Kidney epithelial cell (primary cell): Measurements from ENCODE around the gene ERVV-1. TPM values are rescaled to one million over a fixed set of nuclear protein-coding genes. Genes with fewer than 3 reads are reported as not detected.

Source experiments
- DNase-seq: peaks from one replicate; pipeline ENCODE4 v3.0.0-alpha.2; 2010; ENCODE audit warnings: low read depth
- H3K27me3 ChIP-seq: 2 replicates; pipeline ENCODE4 v1.6.0; 2011; ENCODE audit warnings: low read length; ENCODE audit not compliant: control insufficient read depth, insufficient read depth
- H3K36me3 ChIP-seq: 2 replicates; pipeline ENCODE4 v1.5.1; 2011; ENCODE audit warnings: low read length; ENCODE audit not compliant: control insufficient read depth, insufficient read depth
- H3K4me3 ChIP-seq: 2 replicates; pipeline ENCODE4 v1.5.1; 2011; ENCODE audit warnings: low read depth, mild to moderate bottlenecking, control low read depth, low read length
- total RNA-seq: library from RNA; depleted of rRNA; stranded (reverse); fragments of >200 nt; gene quantifications from 2 replicates; pipeline ENCODE4 v1.2.3, GENCODE V29; 2015
- TF ChIP-seq, protein P1 (sequence below): IDR thresholded peaks from 2 replicates; pipeline ENCODE4 v1.5.1; 2011; ENCODE audit warnings: mild to moderate bottlenecking, moderate library complexity, low read length, control low read depth, inconsistent platforms; ENCODE audit not compliant: insufficient read depth, poor library complexity, severe bottlenecking

ERVV-1 gene
- total RNA-seq, 1 donor from 2014 or later, result not detected

DNA sequence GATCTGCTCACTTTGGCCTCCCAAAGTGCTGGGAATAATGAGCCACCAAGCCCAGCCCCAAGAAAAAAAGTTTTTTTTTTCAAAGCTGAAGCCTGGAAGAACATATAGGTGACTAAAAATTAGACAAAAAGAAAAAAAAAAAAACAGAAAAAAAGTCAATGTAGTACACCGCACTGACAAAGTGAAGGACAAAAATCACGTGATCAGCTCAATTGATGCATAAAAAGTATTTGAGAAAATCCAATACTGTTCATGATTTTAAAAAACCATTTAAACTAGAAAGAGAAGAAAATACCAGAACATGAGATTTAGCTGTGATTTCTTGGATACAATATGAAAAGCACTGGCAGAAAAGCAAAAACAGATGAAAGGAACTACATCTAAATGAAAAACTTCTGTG is 20.3 kb downstream of the ERVV-1 start:
- DNase-seq, result no peak
- H3K36me3 ChIP-seq, result no peaks in the 10 kb centered on the region
- no peaks in the 10 kb centered on the region for H3K27me3 ChIP-seq
- TF ChIP-seq, protein P1, sequence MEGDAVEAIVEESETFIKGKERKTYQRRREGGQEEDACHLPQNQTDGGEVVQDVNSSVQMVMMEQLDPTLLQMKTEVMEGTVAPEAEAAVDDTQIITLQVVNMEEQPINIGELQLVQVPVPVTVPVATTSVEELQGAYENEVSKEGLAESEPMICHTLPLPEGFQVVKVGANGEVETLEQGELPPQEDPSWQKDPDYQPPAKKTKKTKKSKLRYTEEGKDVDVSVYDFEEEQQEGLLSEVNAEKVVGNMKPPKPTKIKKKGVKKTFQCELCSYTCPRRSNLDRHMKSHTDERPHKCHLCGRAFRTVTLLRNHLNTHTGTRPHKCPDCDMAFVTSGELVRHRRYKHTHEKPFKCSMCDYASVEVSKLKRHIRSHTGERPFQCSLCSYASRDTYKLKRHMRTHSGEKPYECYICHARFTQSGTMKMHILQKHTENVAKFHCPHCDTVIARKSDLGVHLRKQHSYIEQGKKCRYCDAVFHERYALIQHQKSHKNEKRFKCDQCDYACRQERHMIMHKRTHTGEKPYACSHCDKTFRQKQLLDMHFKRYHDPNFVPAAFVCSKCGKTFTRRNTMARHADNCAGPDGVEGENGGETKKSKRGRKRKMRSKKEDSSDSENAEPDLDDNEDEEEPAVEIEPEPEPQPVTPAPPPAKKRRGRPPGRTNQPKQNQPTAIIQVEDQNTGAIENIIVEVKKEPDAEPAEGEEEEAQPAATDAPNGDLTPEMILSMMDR, result no peak
- H3K4me3 ChIP-seq, result no peak overlapping the region

DNA sequence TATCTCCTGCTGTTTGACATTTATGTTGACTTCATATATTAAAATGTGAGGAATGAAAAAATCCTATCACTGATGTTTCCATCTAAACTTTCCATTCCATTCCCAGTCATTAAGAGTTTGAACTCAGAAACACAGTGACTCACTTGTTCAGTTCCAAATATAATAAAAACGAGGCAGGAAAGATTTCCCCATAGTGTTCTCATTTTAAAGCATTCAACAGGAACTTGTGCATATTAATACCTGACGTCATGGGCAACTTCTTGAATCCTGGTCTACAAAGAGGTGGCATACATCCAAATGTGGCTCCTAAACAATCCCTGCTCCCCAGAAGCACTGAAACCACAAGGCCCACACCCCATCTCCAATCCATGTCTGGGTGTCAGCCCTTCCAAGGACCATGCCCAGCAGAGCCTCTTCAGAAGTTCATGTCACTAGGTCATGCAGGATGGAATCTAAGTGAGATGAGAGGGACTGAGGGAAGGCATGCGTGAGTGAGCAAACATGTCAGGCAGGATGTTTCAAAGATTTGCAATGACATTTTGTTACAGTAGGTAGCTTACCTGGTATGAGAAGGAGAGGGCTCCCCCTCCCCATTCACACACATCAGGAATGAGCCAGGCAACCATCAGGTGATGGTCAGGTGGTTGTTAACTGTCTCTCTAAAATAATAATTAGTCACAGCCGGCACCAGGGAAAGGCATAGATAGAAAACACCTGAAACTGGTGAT is 21.4 kb downstream of the ERVV-1 start:
- TF ChIP-seq, protein P1, result no peak
- Histone ChIP-seq H3K27me3 (no peaks in the 10 kb centered on the region), H3K4me3 (no peak overlapping the region), H3K36me3 (no peaks in the 10 kb centered on the region)
- DNase-seq, result no peak

DNA sequence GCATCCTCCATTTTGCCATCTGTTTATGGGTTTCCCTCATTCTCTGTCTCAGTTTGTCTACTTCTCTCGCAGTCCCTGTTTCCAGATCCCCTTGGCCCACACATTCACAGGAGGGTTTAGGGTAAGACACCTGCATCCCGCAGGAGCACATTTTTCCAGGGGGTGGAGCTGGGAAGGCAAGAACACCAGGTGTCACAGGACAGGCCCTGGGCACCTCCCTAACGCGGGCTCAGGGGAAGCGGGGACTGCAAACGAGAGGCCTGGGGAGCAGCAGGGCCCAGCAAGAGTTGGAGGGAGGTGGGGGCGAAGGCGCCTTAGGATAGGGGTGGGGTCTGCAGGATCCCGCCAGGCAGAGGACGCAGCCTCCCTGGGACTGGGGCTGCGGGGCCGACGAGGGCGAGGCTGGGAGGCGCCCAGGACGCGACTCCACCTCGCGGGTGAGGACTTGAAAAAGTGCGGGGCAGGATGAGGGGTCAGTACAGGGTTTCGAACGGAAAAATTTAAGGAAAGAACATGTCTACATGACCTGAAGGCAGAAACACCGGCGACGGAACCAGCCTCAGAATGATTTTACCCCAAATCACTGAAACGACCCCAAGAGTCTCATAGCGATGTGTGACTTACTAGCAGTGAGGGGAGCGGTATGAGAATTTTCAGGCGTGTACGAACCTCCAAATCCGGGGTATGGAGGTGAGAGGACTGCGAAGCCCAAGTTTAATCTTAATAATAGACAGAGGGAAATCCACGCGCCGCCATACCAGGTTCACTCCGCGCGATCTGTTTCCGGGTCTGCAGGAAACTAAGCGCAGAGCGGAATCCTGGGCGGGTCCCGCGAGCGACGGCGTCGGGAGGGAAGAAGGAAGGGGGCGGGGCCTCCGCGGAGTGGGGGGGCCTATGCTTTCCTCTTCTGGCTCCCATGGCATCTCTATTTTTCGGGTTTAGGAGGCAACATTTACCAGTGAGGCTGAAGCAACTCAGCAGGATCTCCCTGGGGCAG is 23.7 kb downstream of the ERVV-1 start:
- H3K36me3 ChIP-seq, result no peaks in the 10 kb centered on the region
- TF ChIP-seq, protein P1, result no peak
- H3K4me3 ChIP-seq, result peak overlapping the region; percentile 68
- no peaks in the 10 kb centered on the region for H3K27me3 ChIP-seq
- DNase-seq, result no peak

DNA sequence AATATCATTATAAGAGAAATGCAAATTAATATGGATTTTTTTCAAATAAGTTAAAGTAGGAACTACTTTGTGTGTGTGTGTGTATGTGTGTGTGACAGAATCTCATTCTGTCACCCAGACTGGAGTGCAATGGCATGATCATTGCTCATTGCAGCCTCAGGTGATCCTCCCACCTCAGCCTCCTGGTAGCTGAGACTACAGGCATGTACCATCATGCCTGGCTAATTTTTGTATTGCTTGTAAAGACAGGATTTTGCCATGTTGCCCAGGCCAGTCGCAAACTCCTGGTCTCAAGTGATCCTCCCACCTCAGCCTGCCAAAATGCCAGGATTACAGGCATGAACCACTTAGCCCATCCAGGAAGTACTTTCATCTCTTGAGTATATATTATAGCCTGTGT is 27.6 kb downstream of the ERVV-1 start:
- H3K36me3 ChIP-seq, result no peaks in the 10 kb centered on the region
- H3K27me3 ChIP-seq, result no peaks in the 10 kb centered on the region
- no peak overlapping the region for H3K4me3 ChIP-seq
- TF ChIP-seq, protein P1, result no peak
- no peak for DNase-seq

DNA sequence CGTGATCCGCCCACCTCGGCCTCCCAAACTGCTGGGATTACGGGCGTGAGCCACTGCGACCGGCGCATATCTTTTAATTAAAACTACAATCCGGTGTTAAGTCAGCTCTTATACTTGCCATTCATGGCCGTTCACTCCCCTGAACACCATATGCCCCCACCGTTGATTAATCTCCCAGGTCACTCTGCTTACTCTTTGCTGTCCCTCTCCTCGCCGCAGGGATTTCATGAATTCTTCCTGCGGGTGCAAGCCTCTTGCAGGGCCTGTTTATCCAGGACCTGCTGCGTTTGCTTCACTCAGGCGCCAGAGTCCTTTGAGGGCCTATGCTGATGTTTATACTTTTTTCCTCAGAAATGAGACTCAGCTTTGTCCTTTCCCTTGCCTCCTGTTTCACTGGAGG is 31.8 kb downstream of the ERVV-1 start:
- no peaks in the 10 kb centered on the region for H3K36me3 ChIP-seq
- H3K27me3 ChIP-seq, result no peaks in the 10 kb centered on the region
- DNase-seq, result no peak
- TF ChIP-seq, protein P1, result no peak
- H3K4me3 ChIP-seq, result no peak overlapping the region
